Uterus (tissue), 4 donors: ENCODE results near the gene BTBD16. TPM values are rescaled to one million over a fixed set of nuclear protein-coding genes. Genes with fewer than 3 reads are reported as not detected.

Source experiments
- DNase-seq, 2 donors: peaks; one replicate each; pipeline ENCODE4 v3.0.0-alpha.2; 2019 to 2020
- H3K27ac ChIP-seq, 2 donors: fragments of 200-600 bp; sonication (generic); 1 replicate in 1 of 2; 2 replicates in 1 of 2; pipeline ENCODE4 v1.5.1; 2016 to 2018
- H3K27me3 ChIP-seq, 2 donors: fragments of 200-600 bp; sonication (generic); one replicate each; pipeline ENCODE4 v1.5.1; 2018 to 2019; ENCODE audit warnings: control low read depth in 1 of 2
- H3K36me3 ChIP-seq, 2 donors: fragments of 200-600 bp; sonication (generic); one replicate each; pipeline ENCODE4 v1.5.1; 2019; ENCODE audit warnings: control low read depth in 1 of 2
- H3K4me1 ChIP-seq, 2 donors: fragments of 200-600 bp; sonication (generic); one replicate each; pipeline ENCODE4 v1.5.1; 2018 to 2019; ENCODE audit warnings: control low read depth in 1 of 2
- H3K4me3 ChIP-seq, 2 donors: fragments of 200-600 bp; sonication (generic); 1 replicate in 1 of 2; 2 replicates in 1 of 2; pipeline ENCODE4 v1.5.1; 2018 to 2019; ENCODE audit warnings: mild to moderate bottlenecking in 1 of 2
- H3K9me3 ChIP-seq, 2 donors: fragments of 200-600 bp; sonication (generic); one replicate each; pipeline ENCODE4 v1.5.1; 2019; ENCODE audit warnings: control low read depth in 1 of 2
- CTCF ChIP-seq, 4 experiments: fragments of 200-600 bp in 2 of 4; fragments of 450-650 bp in 2 of 4; sonication (generic) in 2 of 4; IDR thresholded peaks; one replicate each; pipeline ENCODE4 v1.5.1; 2016 to 2019; ENCODE audit warnings: antibody characterized with exemption in 4 of 4, mild to moderate bottlenecking in 2 of 4, moderate library complexity in 1 of 4
- POLR2A ChIP-seq, 2 donors: fragments of 450-650 bp; IDR thresholded peaks; one replicate each; pipeline ENCODE4 v1.6.1; 2016; ENCODE audit warnings: antibody characterized with exemption in 2 of 2, mild to moderate bottlenecking in 1 of 2, moderate library complexity in 1 of 2
- intact Hi-C: fragments of 100-400 bp; cut with DNase I; formaldehyde crosslinking; loops from one replicate; pipeline ENCODE4 v1.15.1; 2023; ENCODE audit warnings: low total_unique reads
- total RNA-seq, 4 donors: library from RNA; depleted of rRNA in 3 of 4; stranded (reverse); fragments of >200 nt in 3 of 4; gene quantifications; one replicate each; pipeline versions ENCODE4 v1.1.0 to v1.2.4, GENCODE V29; 2014 to 2023
- donor health status: DM: yes; HTN: yes; CAD: no.

BTBD16 gene
- total RNA-seq, 4 donors from 2014 or later: 0.14 to 0.46 TPM; not detected in 2

- no peak overlapping the region for H3K27ac ChIP-seq
- no peak overlapping the region for H3K4me3 ChIP-seq
- H3K27me3 ChIP-seq: no peaks in the 10 kb centered on the region
- H3K9me3 ChIP-seq: no peaks in the 10 kb centered on the region
- no peak for TF ChIP-seq POLR2A (IDR thresholded peaks at IDR 0.05)
- TF ChIP-seq CTCF (IDR thresholded peaks at IDR 0.05): no peak
- intact Hi-C loops: no loop called here
- H3K4me1 ChIP-seq: no peaks in the 10 kb centered on the region
- DNase-seq: no peak
- H3K36me3 ChIP-seq: no peaks in the 10 kb centered on the region
Measured at GRCh38 chr10:122257041-122257440, 14.1 kb upstream of the BTBD16 start.

- Histone ChIP-seq H3K36me3 (no peaks in the 10 kb centered on the region), H3K27me3 (no peaks in the 10 kb centered on the region), H3K4me1 (no peaks in the 10 kb centered on the region), H3K4me3 (no peak overlapping the region), H3K27ac (no peak overlapping the region), H3K9me3 (no peaks in the 10 kb centered on the region)
- intact Hi-C loops: no loop called here
- DNase-seq: no peak
- TF ChIP-seq CTCF (IDR thresholded peaks at IDR 0.05) (no peak), POLR2A (IDR thresholded peaks at IDR 0.05) (no peak)
Measured at GRCh38 chr10:122258136-122259074, 12.7 kb upstream of the BTBD16 start.

GRCh38 chr10:122259075-122259466 is 12.0 kb upstream of the BTBD16 start:
- DNase-seq: no peak
- TF ChIP-seq POLR2A (IDR thresholded peaks at IDR 0.05) (no peak), CTCF (IDR thresholded peaks at IDR 0.05) (no peak)
- H3K27ac ChIP-seq: no peak overlapping the region
- intact Hi-C loops: no loop called here
- H3K4me1 ChIP-seq: no peaks in the 10 kb centered on the region
- H3K4me3 ChIP-seq: no peak overlapping the region
- H3K27me3 ChIP-seq: no peaks in the 10 kb centered on the region
- H3K36me3 ChIP-seq: no peaks in the 10 kb centered on the region
- H3K9me3 ChIP-seq: no peaks in the 10 kb centered on the region

- no peak for DNase-seq
- TF ChIP-seq CTCF (IDR thresholded peaks at IDR 0.05) (no peak), POLR2A (IDR thresholded peaks at IDR 0.05) (no peak)
- H3K36me3 ChIP-seq: no peaks in the 10 kb centered on the region
Measured at GRCh38 chr10:122261584-122261983, 9.5 kb upstream of the BTBD16 start.

GRCh38 chr10:122263971-122264370 is 7.1 kb upstream of the BTBD16 start:
- Histone ChIP-seq H3K4me1 (no peaks in the 10 kb centered on the region), H3K9me3 (no peaks in the 10 kb centered on the region), H3K27me3 (no peaks in the 10 kb centered on the region), H3K36me3 (no peaks in the 10 kb centered on the region), H3K4me3 (no peak overlapping the region), H3K27ac (no peak overlapping the region)
- intact Hi-C loops: no loop called here
- DNase-seq: no peak
- TF ChIP-seq POLR2A (IDR thresholded peaks at IDR 0.05): no peak
- TF ChIP-seq CTCF (IDR thresholded peaks at IDR 0.05): no peak

More at GRCh38 chr10:122261584-122261983, 9.5 kb upstream of the BTBD16 start:
- H3K27ac ChIP-seq: no peak overlapping the region
- H3K4me1 ChIP-seq: no peaks in the 10 kb centered on the region
- H3K4me3 ChIP-seq: no peak overlapping the region
- intact Hi-C loops: no loop called here
- no peaks in the 10 kb centered on the region for H3K9me3 ChIP-seq
- H3K27me3 ChIP-seq: no peaks in the 10 kb centered on the region
